Measurements from ENCODE around the gene ADGRA1. TPM values are rescaled to one million over a fixed set of nuclear protein-coding genes. Genes with fewer than 3 reads are reported as not detected.

Gene ADGRA1
- not detected for total RNA-seq

- H3K4me3 ChIP-seq: no peak within 1 kb of the TSS
- H3K27ac ChIP-seq: no peak within 1 kb of the TSS
- TF ChIP-seq CTCF (IDR thresholded peaks at IDR 0.05) (no peak), POLR2A (IDR thresholded peaks at IDR 0.05) (no peak)
- H3K9me3 ChIP-seq: no peaks in the 10 kb centered on the region
- H3K27me3 ChIP-seq: peaks cover 0 to 10% of the 10 kb centered on the region in 2 donors
- peaks cover 0 to 9% (median 0%) of the 10 kb centered on the region in 4 donors for H3K4me1 ChIP-seq
- H3K36me3 ChIP-seq: no peaks in the 10 kb centered on the region
- no peak for DNase-seq
Measured at GRCh38 chr10:133087679-133088178, at the start of gene ADGRA1. Gene ADGRA1, plus strand, starts transcription at chr10:133087924. Its CDS starts 986 bp downstream, at chr10:133088910.

DNA sequence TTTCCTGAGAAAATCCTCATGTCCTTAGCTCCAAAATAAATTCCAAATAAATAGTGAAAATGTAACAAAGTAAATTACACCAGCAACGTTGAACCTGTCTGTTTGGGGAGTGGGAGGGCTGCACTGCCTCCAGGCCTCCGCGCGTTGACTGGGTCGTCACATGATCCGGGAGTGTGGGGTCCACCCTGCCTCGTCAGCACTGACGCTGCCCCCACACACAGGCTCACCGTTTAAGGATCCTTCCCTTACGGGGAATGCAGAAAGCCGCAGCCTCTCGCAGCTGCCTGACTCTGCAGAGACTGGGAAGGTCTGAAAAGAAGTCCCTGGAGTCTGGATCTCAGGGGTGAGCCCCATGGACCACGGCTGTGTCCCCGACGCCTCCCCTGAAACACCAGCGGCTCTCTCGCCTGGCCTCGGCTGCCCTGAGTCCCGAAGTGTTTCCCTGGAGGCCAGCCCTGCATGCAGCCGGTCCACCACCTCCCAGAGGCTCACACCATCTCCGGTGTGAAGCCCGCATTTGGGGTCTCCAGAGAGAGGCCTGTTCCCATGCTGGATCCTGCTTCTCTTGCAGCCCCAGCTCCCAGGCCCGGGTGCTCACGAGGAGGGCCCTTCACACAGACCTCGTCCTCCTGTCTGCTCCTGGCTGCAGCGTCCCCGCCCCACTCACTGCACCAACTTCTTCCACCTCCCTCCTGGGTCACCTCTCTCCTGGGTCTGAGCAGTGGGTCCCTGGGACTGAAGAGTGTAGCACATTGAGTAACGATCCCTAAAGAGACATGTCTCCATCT, 49.5 kb upstream of the ADGRA1 start:
- no peaks in the 10 kb centered on the region for H3K9me3 ChIP-seq
- H3K4me3 ChIP-seq: no peak overlapping the region
- no peak overlapping the region for H3K27ac ChIP-seq
- H3K36me3 ChIP-seq: no peaks in the 10 kb centered on the region
- no peak for TF ChIP-seq CTCF (IDR thresholded peaks at IDR 0.05)
- DNase-seq: no peak
- H3K27me3 ChIP-seq: no peaks in the 10 kb centered on the region
- no peaks in the 10 kb centered on the region for H3K4me1 ChIP-seq

GRCh38 chr10:133039107-133039802, 48.5 kb upstream of the ADGRA1 start:
- Histone ChIP-seq H3K27me3 (no peaks in the 10 kb centered on the region), H3K9me3 (no peaks in the 10 kb centered on the region), H3K27ac (no peak overlapping the region), H3K4me1 (no peaks in the 10 kb centered on the region), H3K36me3 (no peaks in the 10 kb centered on the region), H3K4me3 (no peak overlapping the region)
- TF ChIP-seq POLR2A (IDR thresholded peaks at IDR 0.05) (no peak), CTCF (IDR thresholded peaks at IDR 0.05) (no peak)
- DNase-seq: no peak

- no peak for DNase-seq
- no peaks in the 10 kb centered on the region for H3K27me3 ChIP-seq
- H3K9me3 ChIP-seq: no peaks in the 10 kb centered on the region
- no peak overlapping the region for H3K4me3 ChIP-seq
- H3K4me1 ChIP-seq: no peaks in the 10 kb centered on the region
- H3K36me3 ChIP-seq: no peaks in the 10 kb centered on the region
- H3K27ac ChIP-seq: no peak overlapping the region
- TF ChIP-seq POLR2A (IDR thresholded peaks at IDR 0.05): no peak
- no peak for TF ChIP-seq CTCF (IDR thresholded peaks at IDR 0.05)
Measured at GRCh38 chr10:133039803-133040165, 47.9 kb upstream of the ADGRA1 start.

GRCh38 chr10:133040198-133040597, 47.5 kb upstream of the ADGRA1 start:
- Histone ChIP-seq H3K27me3 (no peaks in the 10 kb centered on the region), H3K4me1 (no peaks in the 10 kb centered on the region), H3K9me3 (no peaks in the 10 kb centered on the region), H3K36me3 (no peaks in the 10 kb centered on the region), H3K4me3 (no peak overlapping the region), H3K27ac (no peak overlapping the region)
- DNase-seq: no peak
- TF ChIP-seq CTCF (IDR thresholded peaks at IDR 0.05) (no peak), POLR2A (IDR thresholded peaks at IDR 0.05) (no peak)
